Activated naive CD8-positive, alpha-beta T cell treated with anti-CD3 and anti-CD28 coated beads for 36 hours (primary cell): ENCODE measurements around the gene CDK14. TPM values are rescaled to one million over a fixed set of nuclear protein-coding genes. Genes with fewer than 3 reads are reported as not detected.

Source experiments
- DNase-seq: peaks from one replicate; pipeline ENCODE4 v3.0.0; 2021
- H3K27ac Mint-ChIP-seq: one replicate; pipeline ENCODE4 v1.8.0; 2022; ENCODE audit warnings: mild to moderate bottlenecking, moderate library complexity, mixed read lengths
- H3K27me3 Mint-ChIP-seq: one replicate; pipeline ENCODE4 v1.8.0; 2022; ENCODE audit warnings: mild to moderate bottlenecking, mixed read lengths
- H3K36me3 Mint-ChIP-seq: one replicate; pipeline ENCODE4 v1.8.0; 2021; ENCODE audit warnings: mild to moderate bottlenecking, mixed read lengths
- H3K4me1 Mint-ChIP-seq: one replicate; pipeline ENCODE4 v1.8.0; 2021; ENCODE audit warnings: mixed read lengths
- H3K4me3 Mint-ChIP-seq: one replicate; pipeline ENCODE4 v1.8.0; 2022; ENCODE audit warnings: mild to moderate bottlenecking, moderate library complexity, mixed read lengths
- H3K9me3 Mint-ChIP-seq: one replicate; pipeline ENCODE4 v1.8.0; 2022; ENCODE audit warnings: mixed read lengths
- total RNA-seq, 2 experiments: library from RNA; stranded (reverse); gene quantifications; one replicate each; pipeline ENCODE4 v1.2.3, GENCODE V29; 2021

CDK14 gene
- total RNA-seq, 2 experiments from 2014 or later: 0.92 to 1.6 TPM

DNA sequence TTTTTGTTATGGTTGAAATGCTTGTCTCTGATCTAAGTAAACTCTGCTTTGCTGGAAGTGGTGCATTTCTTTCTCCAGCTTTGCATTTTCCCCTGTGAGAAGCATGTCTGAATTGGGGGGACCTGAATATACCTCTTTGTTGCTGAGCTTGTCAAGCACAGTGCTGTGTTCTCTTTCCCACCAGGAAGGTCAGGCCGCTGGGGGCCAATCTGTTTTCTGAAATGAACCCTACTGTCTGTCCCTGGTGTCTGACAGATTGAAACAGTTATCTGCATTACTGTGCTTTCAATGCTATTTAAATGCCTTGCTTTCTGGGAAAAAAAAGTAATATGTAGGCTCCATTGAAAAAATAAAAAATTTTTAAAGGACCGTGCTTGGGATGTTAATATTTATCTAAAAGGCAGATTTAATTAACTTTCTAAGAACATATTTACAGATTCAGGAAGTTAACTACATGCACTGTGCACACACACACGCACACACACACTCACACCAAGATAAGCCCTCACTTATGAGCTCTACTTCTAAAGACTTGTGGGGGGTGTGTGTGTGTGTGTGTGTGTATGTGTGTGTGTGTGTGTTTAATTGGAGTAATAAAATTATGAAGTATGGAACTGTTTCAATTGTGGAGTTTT is 541.1 kb downstream of the CDK14 start:
- Mint-ChIP-seq H3K9me3 (no peaks in the 10 kb centered on the region), H3K4me1 (no peaks in the 10 kb centered on the region), H3K36me3 (no peaks in the 10 kb centered on the region), H3K27ac (no peak overlapping the region), H3K27me3 (no peaks in the 10 kb centered on the region), H3K4me3 (no peak overlapping the region)
- no peak for DNase-seq

DNA sequence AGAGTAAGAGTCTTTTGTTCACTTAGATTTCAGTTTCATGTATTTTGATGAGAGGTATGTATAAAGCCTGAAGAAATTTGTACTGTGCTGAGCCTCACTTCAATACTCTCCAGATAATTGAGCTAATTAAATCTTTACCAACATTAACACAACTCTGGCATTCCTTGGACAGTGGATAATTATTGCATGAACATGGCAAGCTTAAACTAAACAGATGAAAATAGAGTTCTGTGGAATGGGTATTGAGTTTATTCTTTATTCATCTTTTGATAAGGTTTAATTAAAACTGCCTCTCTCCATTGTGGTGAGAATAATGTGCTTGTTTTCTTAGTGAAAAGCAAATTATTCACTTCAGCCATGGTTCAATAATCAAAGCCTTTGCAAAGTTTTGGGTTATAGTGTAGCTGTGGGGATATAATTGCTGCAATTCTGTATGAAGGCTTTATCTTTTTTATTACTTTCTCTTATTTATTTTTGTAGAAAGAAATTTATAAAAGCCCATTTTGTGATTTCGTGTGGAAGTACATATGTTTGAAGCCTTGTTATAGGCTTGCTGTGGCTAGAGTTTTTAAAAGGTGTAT is 541.8 kb downstream of the CDK14 start:
- DNase-seq: no peak
- Mint-ChIP-seq H3K27me3 (no peaks in the 10 kb centered on the region), H3K9me3 (no peaks in the 10 kb centered on the region), H3K4me1 (no peaks in the 10 kb centered on the region), H3K4me3 (no peak overlapping the region), H3K27ac (no peak overlapping the region), H3K36me3 (no peaks in the 10 kb centered on the region)

GRCh38 chr7:91140286-91140685 is 544.2 kb downstream of the CDK14 start:
- Mint-ChIP-seq H3K4me1 (no peaks in the 10 kb centered on the region), H3K4me3 (no peak overlapping the region), H3K27ac (no peak overlapping the region), H3K36me3 (no peaks in the 10 kb centered on the region), H3K9me3 (no peaks in the 10 kb centered on the region), H3K27me3 (no peaks in the 10 kb centered on the region)
- no peak for DNase-seq

GRCh38 chr7:91140982-91141381 is 544.9 kb downstream of the CDK14 start:
- H3K36me3 Mint-ChIP-seq: no peaks in the 10 kb centered on the region
- H3K27ac Mint-ChIP-seq: no peak overlapping the region
- no peak for DNase-seq
- H3K9me3 Mint-ChIP-seq: no peaks in the 10 kb centered on the region
- H3K4me3 Mint-ChIP-seq: no peak overlapping the region
- H3K27me3 Mint-ChIP-seq: no peaks in the 10 kb centered on the region
- H3K4me1 Mint-ChIP-seq: no peaks in the 10 kb centered on the region

- no peak overlapping the region for H3K4me3 Mint-ChIP-seq
- H3K9me3 Mint-ChIP-seq: no peaks in the 10 kb centered on the region
- DNase-seq: no peak
- no peaks in the 10 kb centered on the region for H3K4me1 Mint-ChIP-seq
- H3K27me3 Mint-ChIP-seq: no peaks in the 10 kb centered on the region
- no peaks in the 10 kb centered on the region for H3K36me3 Mint-ChIP-seq
- H3K27ac Mint-ChIP-seq: no peak overlapping the region
Observed at GRCh38 chr7:91142743-91143142, 546.6 kb downstream of the CDK14 start.

DNA sequence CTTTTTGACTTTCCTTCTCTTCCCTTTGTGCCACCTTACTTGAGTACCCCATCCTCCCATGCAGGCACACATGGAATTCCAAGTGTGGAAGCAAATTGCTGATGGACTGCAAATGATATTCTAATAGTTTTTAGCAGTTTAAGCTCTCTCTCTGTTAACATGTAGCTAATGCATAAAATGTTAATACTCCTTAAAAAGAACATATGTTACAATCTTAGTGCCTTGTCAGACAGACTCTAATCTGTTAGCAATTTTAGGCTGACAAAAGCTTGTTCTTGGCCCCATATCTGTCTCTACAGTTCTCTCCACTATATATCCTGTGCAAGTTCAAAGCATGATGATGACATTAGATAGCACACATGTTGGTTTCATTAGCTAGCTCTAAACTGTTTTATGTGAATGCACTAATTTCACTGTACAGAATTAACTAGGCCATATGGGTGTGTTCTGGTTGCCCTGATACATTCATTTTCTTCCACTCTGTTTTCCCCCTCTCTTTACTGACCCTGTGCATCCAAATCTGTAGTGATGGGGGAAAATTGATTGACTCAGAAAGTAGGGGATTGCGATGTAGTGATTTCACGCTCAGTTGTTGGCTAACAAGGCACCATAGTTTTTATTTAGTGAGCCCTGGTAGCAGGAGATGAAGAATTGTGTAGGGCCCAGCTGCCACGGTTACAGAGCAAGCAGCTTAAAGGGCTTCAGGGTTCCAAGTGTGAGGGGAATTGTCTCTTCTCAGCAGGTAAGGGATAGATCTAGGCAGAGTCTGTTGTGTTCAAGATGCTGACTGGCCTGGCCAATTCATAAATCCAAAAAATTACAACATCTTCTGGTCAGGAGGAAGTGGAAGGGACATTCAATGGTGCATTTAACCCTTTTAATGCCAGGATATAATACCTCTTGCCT is 553.5 kb downstream of the CDK14 start:
- no peak overlapping the region for H3K27ac Mint-ChIP-seq
- no peak for DNase-seq
- H3K36me3 Mint-ChIP-seq: no peaks in the 10 kb centered on the region
- no peak overlapping the region for H3K4me3 Mint-ChIP-seq
- H3K4me1 Mint-ChIP-seq: no peaks in the 10 kb centered on the region
- no peaks in the 10 kb centered on the region for H3K9me3 Mint-ChIP-seq
- no peaks in the 10 kb centered on the region for H3K27me3 Mint-ChIP-seq

GRCh38 chr7:91151916-91152315 is 555.8 kb downstream of the CDK14 start:
- H3K9me3 Mint-ChIP-seq: no peaks in the 10 kb centered on the region
- no peaks in the 10 kb centered on the region for H3K4me1 Mint-ChIP-seq
- H3K4me3 Mint-ChIP-seq: no peak overlapping the region
- H3K36me3 Mint-ChIP-seq: no peaks in the 10 kb centered on the region
- H3K27me3 Mint-ChIP-seq: no peaks in the 10 kb centered on the region
- H3K27ac Mint-ChIP-seq: no peak overlapping the region
- DNase-seq: no peak

GRCh38 chr7:91156316-91157185 is 560.4 kb downstream of the CDK14 start:
- Mint-ChIP-seq H3K27ac (no peak overlapping the region), H3K9me3 (no peaks in the 10 kb centered on the region), H3K27me3 (no peaks in the 10 kb centered on the region), H3K4me3 (no peak overlapping the region), H3K36me3 (no peaks in the 10 kb centered on the region), H3K4me1 (no peaks in the 10 kb centered on the region)
- DNase-seq: no peak

DNA sequence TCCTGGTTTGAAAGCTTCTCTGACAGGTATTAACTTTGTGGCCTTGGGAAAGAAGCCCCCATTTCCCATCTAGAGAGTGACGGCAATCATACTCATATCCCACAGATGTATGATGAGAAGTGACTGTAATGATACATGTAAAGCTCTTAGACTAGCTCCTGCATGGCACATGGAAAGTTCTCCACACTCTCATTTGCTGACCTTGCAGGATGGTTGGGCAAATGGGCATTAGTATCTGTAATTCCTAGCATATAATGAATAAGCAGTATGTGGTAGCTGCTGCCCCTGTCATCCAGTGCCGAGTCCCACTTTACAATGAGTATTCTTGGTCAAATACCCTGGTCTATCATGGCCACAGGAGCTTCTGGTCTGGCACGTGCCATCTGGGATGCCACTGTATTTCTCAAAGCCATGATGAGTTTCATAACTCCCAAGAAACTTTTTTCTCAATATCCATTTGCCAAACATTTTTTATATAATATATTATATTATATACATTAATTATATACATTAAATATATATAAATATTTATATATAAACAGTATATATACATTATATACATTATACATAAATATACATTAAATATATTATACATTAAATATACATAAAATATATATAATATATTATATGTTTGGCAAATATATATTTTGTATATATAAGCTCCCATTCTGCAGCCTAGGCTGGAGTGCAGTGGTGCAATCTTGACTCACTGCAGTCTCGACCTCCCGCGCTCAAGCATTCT is 561.6 kb downstream of the CDK14 start:
- Mint-ChIP-seq H3K9me3 (no peaks in the 10 kb centered on the region), H3K27me3 (no peaks in the 10 kb centered on the region), H3K36me3 (no peaks in the 10 kb centered on the region), H3K4me1 (no peaks in the 10 kb centered on the region), H3K27ac (no peak overlapping the region), H3K4me3 (no peak overlapping the region)
- DNase-seq: no peak

DNA sequence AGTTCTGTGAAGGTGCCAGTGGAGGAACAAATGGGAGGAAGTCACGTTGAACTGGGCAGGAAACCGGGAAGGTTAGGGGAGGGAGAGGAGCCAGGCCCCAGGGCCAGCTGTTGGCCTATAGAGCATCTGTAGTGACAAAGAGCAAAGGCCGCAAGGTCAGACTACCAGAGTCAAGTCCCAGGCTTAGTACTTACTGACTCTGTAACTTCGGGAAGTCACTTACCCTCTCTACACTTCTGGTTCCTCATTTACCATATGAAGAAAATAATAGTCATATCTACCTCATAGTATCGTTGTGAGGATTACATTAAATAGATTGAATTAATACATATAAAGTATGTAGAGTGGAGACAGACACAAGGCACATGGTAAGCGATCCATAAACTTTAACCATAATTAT is 566.3 kb downstream of the CDK14 start:
- no peaks in the 10 kb centered on the region for H3K9me3 Mint-ChIP-seq
- no peaks in the 10 kb centered on the region for H3K36me3 Mint-ChIP-seq
- no peaks in the 10 kb centered on the region for H3K27me3 Mint-ChIP-seq

GRCh38 chr7:91164506-91164905 is 568.4 kb downstream of the CDK14 start:
- Mint-ChIP-seq H3K36me3 (no peaks in the 10 kb centered on the region), H3K4me1 (no peaks in the 10 kb centered on the region), H3K27me3 (no peaks in the 10 kb centered on the region), H3K27ac (no peak overlapping the region), H3K4me3 (no peak overlapping the region), H3K9me3 (no peaks in the 10 kb centered on the region)
- DNase-seq: no peak

More for the DNA sequence above, 566.3 kb downstream of the CDK14 start:
- Mint-ChIP-seq H3K4me3 (no peak overlapping the region), H3K27ac (no peak overlapping the region), H3K4me1 (no peaks in the 10 kb centered on the region)
- no peak for DNase-seq

- no peak overlapping the region for H3K4me3 Mint-ChIP-seq
- H3K36me3 Mint-ChIP-seq: no peaks in the 10 kb centered on the region
- no peaks in the 10 kb centered on the region for H3K27me3 Mint-ChIP-seq
- no peak for DNase-seq
- H3K4me1 Mint-ChIP-seq: no peaks in the 10 kb centered on the region
- H3K27ac Mint-ChIP-seq: no peak overlapping the region
- H3K9me3 Mint-ChIP-seq: no peaks in the 10 kb centered on the region
Observed at GRCh38 chr7:91165006-91165845, 569.1 kb downstream of the CDK14 start.

DNA sequence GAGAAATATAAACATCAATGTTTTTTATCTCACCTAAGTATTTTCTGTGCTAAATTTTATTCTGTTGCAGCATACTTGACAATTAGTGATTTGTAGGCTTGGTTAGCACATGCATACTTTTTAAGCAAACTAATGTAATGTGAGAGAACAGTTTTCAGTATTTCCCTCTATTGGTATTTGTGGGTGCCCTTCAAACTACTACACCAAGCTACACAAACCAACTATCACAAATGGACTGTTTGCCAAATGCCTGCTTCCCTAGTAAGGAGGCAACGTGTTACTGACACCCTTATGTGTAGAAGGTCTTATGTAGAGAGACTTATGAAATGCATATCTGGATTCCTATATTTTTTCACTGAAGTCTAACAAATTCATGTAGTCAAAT is 569.7 kb downstream of the CDK14 start:
- Mint-ChIP-seq H3K36me3 (no peaks in the 10 kb centered on the region), H3K4me1 (no peaks in the 10 kb centered on the region), H3K27me3 (no peaks in the 10 kb centered on the region), H3K9me3 (no peaks in the 10 kb centered on the region), H3K27ac (no peak overlapping the region), H3K4me3 (no peak overlapping the region)
- no peak for DNase-seq
